Left ventricle myocardium inferior (tissue), 1 donor: Measurements from ENCODE around the gene ALKBH5. TPM values are rescaled to one million over a fixed set of nuclear protein-coding genes. Genes with fewer than 3 reads are reported as not detected.

Experiments used
- DNase-seq: peaks from one replicate; pipeline ENCODE4 v3.0.0-alpha.2; 2020
- H3K27ac ChIP-seq: fragments of 200-600 bp; replicated peaks from 2 replicates; pipeline ENCODE4 v1.8.0; 2021
- H3K27me3 ChIP-seq: fragments of 200-600 bp; 2 replicates; pipeline ENCODE4 v1.8.0; 2021; ENCODE audit warnings: low read depth
- H3K36me3 ChIP-seq: fragments of 200-600 bp; 2 replicates; pipeline ENCODE4 v1.8.0; 2021
- H3K4me1 ChIP-seq: fragments of 200-600 bp; 2 replicates; pipeline ENCODE4 v1.8.0; 2021
- H3K4me3 ChIP-seq: fragments of 200-600 bp; 2 replicates; pipeline ENCODE4 v1.8.0; 2021; ENCODE audit warnings: mild to moderate bottlenecking, moderate library complexity
- H3K9me3 ChIP-seq: fragments of 200-600 bp; replicated peaks from 2 replicates; pipeline ENCODE4 v1.8.0; 2021
- CTCF ChIP-seq: fragments of 200-600 bp; IDR thresholded peaks from 2 replicates; pipeline ENCODE4 v1.8.0; 2021; ENCODE audit warnings: antibody characterized with exemption, mild to moderate bottlenecking, borderline replicate concordance
- intact Hi-C: fragments of 100-400 bp; cut with micrococcal nuclease; formaldehyde crosslinking; loops from one replicate; pipeline ENCODE4 v1.11.0; 2022
- total RNA-seq: library from RNA; stranded (reverse); fragmentation: NEBNext Ultra II Directional; extraction: Animal tissue kit (Norgen Biotek cat#: 25700); gene quantifications from one replicate; pipeline ENCODE4 v1.2.1, GENCODE V29; 2021
- donor health status: DM: no; HTN: yes; CAD: no; lungs with severe emphysema.

ALKBH5 gene
- total RNA-seq, 1 donor from 2014 or later = 179 TPM

GRCh38 chr17:18238299-18238698 is 54.7 kb downstream of the ALKBH5 start:
- TF ChIP-seq CTCF = no peak
- Histone ChIP-seq H3K4me3 (no peak overlapping the region), H3K9me3 (no peaks in the 10 kb centered on the region), H3K27ac (no peak overlapping the region), H3K27me3 (no peaks in the 10 kb centered on the region), H3K36me3 (peaks cover 71% of the 10 kb centered on the region), H3K4me1 (peaks cover 9% of the 10 kb centered on the region)
- DNase-seq = no peak
- intact Hi-C loops = no loop called here

- H3K4me3 ChIP-seq = no peak overlapping the region
- peaks cover 72% of the 10 kb centered on the region for H3K36me3 ChIP-seq
- H3K4me1 ChIP-seq = peaks cover 9% of the 10 kb centered on the region
- H3K27ac ChIP-seq = no peak overlapping the region
- H3K9me3 ChIP-seq = no peaks in the 10 kb centered on the region
- intact Hi-C loops = no loop called here
- no peaks in the 10 kb centered on the region for H3K27me3 ChIP-seq
- TF ChIP-seq CTCF = no peak
- no peak for DNase-seq
Measured at GRCh38 chr17:18240449-18240848, 56.8 kb downstream of the ALKBH5 start.

- no peaks in the 10 kb centered on the region for H3K9me3 ChIP-seq
- H3K27ac ChIP-seq = no peak overlapping the region
- H3K4me1 ChIP-seq = peaks cover 9% of the 10 kb centered on the region
- intact Hi-C loops = no loop called here
- no peak overlapping the region for H3K4me3 ChIP-seq
- TF ChIP-seq CTCF = no peak
- H3K27me3 ChIP-seq = no peaks in the 10 kb centered on the region
- H3K36me3 ChIP-seq = peaks cover 72% of the 10 kb centered on the region
- no peak for DNase-seq
Measured at GRCh38 chr17:18241229-18241871, 57.7 kb downstream of the ALKBH5 start.

GRCh38 chr17:18245038-18245776 is 61.6 kb downstream of the ALKBH5 start:
- no peak overlapping the region for H3K4me3 ChIP-seq
- H3K4me1 ChIP-seq = peaks cover 29% of the 10 kb centered on the region
- no peak overlapping the region for H3K27ac ChIP-seq
- intact Hi-C loops = no loop called here
- no peak for DNase-seq
- H3K9me3 ChIP-seq = no peaks in the 10 kb centered on the region
- no peak for TF ChIP-seq CTCF
- peaks cover 88% of the 10 kb centered on the region for H3K36me3 ChIP-seq
- no peaks in the 10 kb centered on the region for H3K27me3 ChIP-seq

- H3K4me1 ChIP-seq = peaks cover 29% of the 10 kb centered on the region
- no peak for DNase-seq
- no peaks in the 10 kb centered on the region for H3K9me3 ChIP-seq
- H3K36me3 ChIP-seq = peaks cover 94% of the 10 kb centered on the region
- H3K27me3 ChIP-seq = no peaks in the 10 kb centered on the region
- no peak overlapping the region for H3K27ac ChIP-seq
- no peak for TF ChIP-seq CTCF
- intact Hi-C loops = no loop called here
- H3K4me3 ChIP-seq = no peak overlapping the region
Measured at GRCh38 chr17:18246109-18246725, 62.6 kb downstream of the ALKBH5 start.
